K562 (cell line): ENCODE data around the gene KLHL41. TPM values are rescaled to one million over a fixed set of nuclear protein-coding genes. Genes with fewer than 3 reads are reported as not detected.
A peak's percentile ranks its signal among the peaks of the same experiment; 100 is the strongest.

ENCODE experiments used
- CEBPG ChIP-seq, 3 experiments: fragments of 200-800 bp in 1 of 3; sonication (Bioruptor generic) in 1 of 3; sonication (generic) in 1 of 3; formaldehyde crosslinking in 1 of 3; IDR thresholded peaks in 2 of 3; conservative IDR thresholded peaks in 1 of 3; 2 replicates each; pipeline versions ENCODE4 v1.6.1 to v1.8.0; 2016 to 2022; ENCODE audit warnings: missing compliant biosample characterization in 2 of 3, missing genetic modification characterization in 2 of 3, mild to moderate bottlenecking in 1 of 3, missing genetic modification reagents in 1 of 3
- CREB1 ChIP-seq, 2 experiments: sonication (generic) in 1 of 2; formaldehyde crosslinking in 1 of 2; IDR thresholded peaks; 2 replicates each; pipeline versions ENCODE4 v1.6.1 to v1.8.0; 2012 to 2022; ENCODE audit warnings: inconsistent platforms in 1 of 2, mild to moderate bottlenecking in 1 of 2, missing genetic modification reagents in 1 of 2, moderate library complexity in 1 of 2
- DLX4 ChIP-seq: fragments of 250-450 bp; sonication (Bioruptor Pico); IDR thresholded peaks from 2 replicates; pipeline ENCODE4 v1.6.1; 2021; ENCODE audit warnings: mild to moderate bottlenecking
- E2F1 ChIP-seq: sonication (generic); formaldehyde crosslinking; IDR thresholded peaks from 2 replicates; pipeline ENCODE4 v1.8.1; 2023; ENCODE audit warnings: mild to moderate bottlenecking, missing genetic modification reagents, moderate library complexity
- HMG20A ChIP-seq: fragments of 450-650 bp; formaldehyde crosslinking; conservative IDR thresholded peaks from 2 replicates; pipeline ENCODE4 v1.4.0; 2020; ENCODE audit warnings: mild to moderate bottlenecking, mixed read lengths
- MYC ChIP-seq, 2 experiments: fragments of 250-450 bp in 1 of 2; sonication (Bioruptor Pico) in 1 of 2; IDR thresholded peaks; 2 replicates each; pipeline versions ENCODE4 v1.5.1 to v1.6.1; 2012 to 2021; ENCODE audit warnings: low read depth in 2 of 2, borderline replicate concordance in 1 of 2, improper control_type of control experiment in 1 of 2, low read length in 1 of 2, mild to moderate bottlenecking in 1 of 2, moderate library complexity in 1 of 2
- SIX5 ChIP-seq, 2 experiments: IDR thresholded peaks; 2 replicates each; pipeline ENCODE4 v1.6.1; 2011; ENCODE audit warnings: low read length in 2 of 2, borderline replicate concordance in 1 of 2, low read depth in 1 of 2, mild to moderate bottlenecking in 1 of 2, moderate library complexity in 1 of 2; ENCODE audit not compliant: insufficient read depth in 1 of 2
- ZNF133 ChIP-seq: fragments of 250-450 bp; sonication (Bioruptor Pico); IDR thresholded peaks from 2 replicates; pipeline ENCODE4 v1.4.0; 2020; ENCODE audit warnings: mild to moderate bottlenecking
- ZNF407 ChIP-seq: fragments of 450-650 bp; IDR thresholded peaks from 2 replicates; pipeline ENCODE4 v1.6.1; 2016; ENCODE audit warnings: low read depth
- polyA plus RNA-seq, 8 experiments: library from polyadenylated mRNA; depleted of rRNA in 4 of 8; stranded (reverse) in 5 of 8; unstranded in 3 of 8; fragments of >200 nt; fragmentation: Nextera tagmentation in 2 of 8; fragmentation: Illumina TruSeq in 1 of 8; extraction: Ambion mirVana in 2 of 8; extraction: Trizol in 1 of 8; gene quantifications; 2 replicates each; pipeline versions ENCODE4 v1.2.1 to v1.2.3, GENCODE V29; 2011 to 2014; ENCODE audit warnings: inconsistent platforms in 1 of 8, missing spikeins in 1 of 8
- total RNA-seq, 7 experiments: library from RNA; depleted of rRNA in 6 of 7; stranded (reverse); fragments of >200 nt in 6 of 7; fragmentation: Illumina TruSeq in 2 of 7; extraction: Trizol in 2 of 7; gene quantifications; 2 replicates each; pipeline versions ENCODE4 v1.2.1 to v1.2.3, GENCODE V29; 2011 to 2021; ENCODE audit warnings: low replicate concordance in 1 of 7
- TF ChIP-seq, protein P1 (sequence below): sonication (generic); formaldehyde crosslinking; IDR thresholded peaks from 2 replicates; pipeline ENCODE4 v1.8.0; 2022; ENCODE audit warnings: mild to moderate bottlenecking, missing genetic modification reagents
- TF ChIP-seq, protein P2 (sequence below): IDR thresholded peaks from 2 replicates; pipeline ENCODE4 v1.6.1; 2014; ENCODE audit warnings: antibody characterized with exemption

The KLHL41 gene
- total and polyA plus RNA-seq, 9 of the 15 experiments (the other 6 are each of a cell fraction or from before 2014, with no cell fraction given): 0.05 to 1.5 (median 0.09) TPM

DNA sequence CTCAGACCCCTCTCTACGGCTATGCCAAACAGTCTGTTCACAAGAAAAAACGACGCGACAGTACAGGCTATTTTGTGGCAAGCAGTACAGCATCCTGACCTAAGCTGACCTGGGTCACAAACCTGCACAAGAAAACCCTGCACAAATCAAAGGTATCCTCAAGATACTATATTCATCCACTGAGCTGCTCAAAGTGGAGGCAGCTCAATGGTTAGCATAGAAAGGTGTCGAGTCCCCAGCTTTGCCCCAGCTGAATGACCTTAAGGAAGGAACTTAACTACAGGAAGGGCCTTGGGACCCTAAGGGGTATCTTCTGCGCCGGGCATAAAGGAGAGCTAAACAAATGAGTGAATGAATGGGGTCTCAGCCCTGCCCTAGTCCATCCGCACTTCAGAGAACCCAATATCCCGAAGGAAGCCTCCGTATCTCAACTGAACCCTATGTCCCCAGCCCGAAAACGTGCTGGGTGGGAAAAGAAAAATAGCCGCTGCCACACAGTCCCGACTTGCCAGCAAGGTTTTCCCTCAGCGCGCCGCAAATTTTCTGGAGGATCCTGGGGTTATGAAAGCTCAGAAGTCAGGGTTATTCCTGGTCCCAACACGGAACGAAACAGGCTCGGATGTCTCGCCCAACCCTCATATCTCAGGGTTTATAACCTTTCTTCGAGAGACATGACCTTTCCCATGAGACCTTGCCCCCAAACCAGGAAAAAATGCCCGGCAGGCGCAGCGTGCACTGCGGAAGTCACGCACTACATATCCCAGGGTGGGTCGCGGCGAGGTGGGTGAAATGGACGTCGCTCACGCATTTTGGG is 63.9 kb downstream of the KLHL41 start, which contains the start of gene FASTKD1 (continued):
- no peak for TF ChIP-seq ZNF407
- peak; percentile 99 to 100 for TF ChIP-seq SIX5 (IDR thresholded peaks at IDR 0.05; ENCODE audit: borderline replicate concordance in 1 of 2, insufficient read depth in 1 of 2, low read depth in 1 of 2, low read length in 2 of 2)
- no peak for TF ChIP-seq DLX4 (CRISPR knock-in tag)
- no peak for TF ChIP-seq HMG20A
- no peak for TF ChIP-seq ZNF133
- TF ChIP-seq, protein P1, sequence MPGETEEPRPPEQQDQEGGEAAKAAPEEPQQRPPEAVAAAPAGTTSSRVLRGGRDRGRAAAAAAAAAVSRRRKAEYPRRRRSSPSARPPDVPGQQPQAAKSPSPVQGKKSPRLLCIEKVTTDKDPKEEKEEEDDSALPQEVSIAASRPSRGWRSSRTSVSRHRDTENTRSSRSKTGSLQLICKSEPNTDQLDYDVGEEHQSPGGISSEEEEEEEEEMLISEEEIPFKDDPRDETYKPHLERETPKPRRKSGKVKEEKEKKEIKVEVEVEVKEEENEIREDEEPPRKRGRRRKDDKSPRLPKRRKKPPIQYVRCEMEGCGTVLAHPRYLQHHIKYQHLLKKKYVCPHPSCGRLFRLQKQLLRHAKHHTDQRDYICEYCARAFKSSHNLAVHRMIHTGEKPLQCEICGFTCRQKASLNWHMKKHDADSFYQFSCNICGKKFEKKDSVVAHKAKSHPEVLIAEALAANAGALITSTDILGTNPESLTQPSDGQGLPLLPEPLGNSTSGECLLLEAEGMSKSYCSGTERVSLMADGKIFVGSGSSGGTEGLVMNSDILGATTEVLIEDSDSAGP (CRISPR knock-in tag): no peak
- peak; percentile 80 for TF ChIP-seq E2F1
- peak; percentile 94 for TF ChIP-seq CREB1 (IDR thresholded peaks at IDR 0.05)
- peak; percentile 92 for TF ChIP-seq CREB1 (CRISPR knock-in tag; IDR thresholded peaks at IDR 0.05)
- TF ChIP-seq MYC (IDR thresholded peaks at IDR 0.05; ENCODE audit: low read depth, low read length): peak; percentile 97
- TF ChIP-seq MYC (CRISPR knock-in tag; IDR thresholded peaks at IDR 0.05; ENCODE audit: borderline replicate concordance, low read depth): peak; percentile 86; the same call in 1 of the 2 replicates
- TF ChIP-seq CEBPG (CRISPR knock-in tag; IDR thresholded peaks at IDR 0.05): no peak
- no peak for TF ChIP-seq CEBPG (tag; conservative IDR thresholded peaks at IDR 0.05 in 1 of 2, IDR thresholded peaks at IDR 0.05 in 1 of 2)
- TF ChIP-seq, protein P2, sequence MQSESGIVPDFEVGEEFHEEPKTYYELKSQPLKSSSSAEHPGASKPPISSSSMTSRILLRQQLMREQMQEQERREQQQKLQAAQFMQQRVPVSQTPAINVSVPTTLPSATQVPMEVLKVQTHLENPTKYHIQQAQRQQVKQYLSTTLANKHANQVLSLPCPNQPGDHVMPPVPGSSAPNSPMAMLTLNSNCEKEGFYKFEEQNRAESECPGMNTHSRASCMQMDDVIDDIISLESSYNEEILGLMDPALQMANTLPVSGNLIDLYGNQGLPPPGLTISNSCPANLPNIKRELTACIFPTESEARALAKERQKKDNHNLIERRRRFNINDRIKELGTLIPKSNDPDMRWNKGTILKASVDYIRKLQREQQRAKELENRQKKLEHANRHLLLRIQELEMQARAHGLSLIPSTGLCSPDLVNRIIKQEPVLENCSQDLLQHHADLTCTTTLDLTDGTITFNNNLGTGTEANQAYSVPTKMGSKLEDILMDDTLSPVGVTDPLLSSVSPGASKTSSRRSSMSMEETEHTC: no peak
